ENCODE measurements around the gene APLF.

The APLF gene

DNA sequence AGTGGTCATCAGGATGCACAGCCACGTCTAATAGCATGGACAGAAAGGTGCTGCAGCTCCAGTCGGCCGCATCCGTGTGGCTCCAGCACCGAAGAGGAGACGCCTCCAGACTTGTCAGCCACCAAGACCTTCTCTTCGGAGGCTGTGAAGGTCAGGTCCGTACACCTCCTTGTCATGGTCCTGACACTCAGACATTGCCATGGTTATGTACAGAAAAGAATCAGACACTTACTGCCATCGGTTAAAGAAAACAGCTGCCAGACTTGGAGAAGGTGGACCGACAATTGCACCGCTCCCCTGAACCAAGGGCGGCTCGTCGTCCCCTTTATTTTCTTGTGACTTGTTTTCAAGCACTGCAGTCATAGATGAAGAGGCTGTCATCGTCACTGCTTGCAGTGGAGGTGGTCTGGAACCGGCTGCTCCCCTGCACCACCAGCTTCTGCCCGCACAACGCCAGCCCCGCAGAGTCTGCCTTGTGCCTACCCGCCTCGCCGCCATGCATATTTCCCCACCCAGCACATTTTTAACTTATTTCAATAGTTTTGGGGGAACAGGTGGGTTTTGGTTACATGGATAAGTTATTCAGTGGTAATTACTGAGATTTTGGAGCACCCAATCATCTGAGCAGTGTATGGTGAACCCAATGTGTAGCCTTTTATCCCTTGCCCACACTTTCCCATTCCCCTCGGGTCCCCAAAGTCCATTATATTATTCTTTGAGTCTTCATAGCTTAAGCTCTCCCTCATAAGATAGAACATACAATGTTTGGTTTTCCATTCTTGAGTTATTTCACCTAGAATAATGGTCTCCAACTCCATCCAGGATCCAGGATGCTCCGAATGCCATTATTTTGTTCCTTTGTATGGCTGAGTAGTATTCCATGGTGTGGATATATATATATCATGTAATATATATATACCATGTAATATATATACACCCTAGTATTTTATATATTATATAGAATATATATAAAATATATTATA is 18.4 kb upstream of the APLF start:
- POLR2A ChIA-PET, result no interaction called here
- TF ChIP-seq ELF4 (IDR thresholded peaks at IDR 0.05) (no peak), CTBP1 (IDR thresholded peaks at IDR 0.05; ENCODE audit: borderline replicate concordance) (no peak), L3MBTL2 (conservative IDR thresholded peaks at IDR 0.05) (no peak), SUZ12 (IDR thresholded peaks at IDR 0.05) (no peak), TARDBP (IDR thresholded peaks at IDR 0.05) (no peak), ZNF384 (IDR thresholded peaks at IDR 0.05) (no peak), HDGF (IDR thresholded peaks at IDR 0.05; ENCODE audit: borderline replicate concordance) (no peak), NFRKB (IDR thresholded peaks at IDR 0.05) (no peak), ARNT (IDR thresholded peaks at IDR 0.05) (no peak)
- no peak for DNase-seq (ENCODE audit: extremely low spot score)
- CTCF ChIA-PET, result no interaction called here

DNA sequence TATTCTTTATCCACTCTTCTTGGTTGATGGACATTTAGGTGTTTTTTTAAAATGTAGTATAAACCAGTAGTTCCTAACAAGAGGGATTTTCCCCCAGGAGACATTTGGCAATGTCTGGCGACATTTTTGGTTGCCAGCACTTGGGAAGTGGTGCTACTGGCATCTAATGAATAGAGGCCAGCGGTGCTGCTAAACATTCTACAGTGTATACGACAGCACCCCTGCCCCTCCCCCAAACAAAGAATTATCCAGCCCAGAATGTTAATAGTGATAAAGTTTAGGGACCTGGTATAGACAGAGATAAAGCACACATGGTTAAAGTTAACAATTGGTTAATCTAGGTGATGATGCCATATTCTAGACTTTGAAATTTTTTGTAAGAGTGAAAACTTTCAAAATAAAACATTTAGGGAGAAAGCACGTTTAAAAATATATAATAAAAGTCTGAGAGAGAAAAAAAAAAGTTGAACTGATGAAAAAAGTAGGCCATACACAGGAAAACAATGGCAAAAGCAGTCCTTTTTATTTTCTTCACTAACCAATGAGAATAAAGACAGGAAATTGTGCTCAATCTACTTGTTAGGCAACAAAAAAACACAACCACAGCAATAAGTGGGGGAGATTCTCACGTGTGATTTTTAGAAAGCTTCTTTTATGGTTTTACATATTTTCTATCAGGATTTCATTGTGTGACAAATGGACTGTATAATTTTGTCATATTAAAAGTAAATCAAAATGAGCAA is 15.1 kb upstream of the APLF start:
- CTCF ChIA-PET, result interaction anchor here (0.7 kb wide), 1 partner anchor 985 kb away, joined by 3 read pairs; no protein-coding TSS in a partner anchor

DNA sequence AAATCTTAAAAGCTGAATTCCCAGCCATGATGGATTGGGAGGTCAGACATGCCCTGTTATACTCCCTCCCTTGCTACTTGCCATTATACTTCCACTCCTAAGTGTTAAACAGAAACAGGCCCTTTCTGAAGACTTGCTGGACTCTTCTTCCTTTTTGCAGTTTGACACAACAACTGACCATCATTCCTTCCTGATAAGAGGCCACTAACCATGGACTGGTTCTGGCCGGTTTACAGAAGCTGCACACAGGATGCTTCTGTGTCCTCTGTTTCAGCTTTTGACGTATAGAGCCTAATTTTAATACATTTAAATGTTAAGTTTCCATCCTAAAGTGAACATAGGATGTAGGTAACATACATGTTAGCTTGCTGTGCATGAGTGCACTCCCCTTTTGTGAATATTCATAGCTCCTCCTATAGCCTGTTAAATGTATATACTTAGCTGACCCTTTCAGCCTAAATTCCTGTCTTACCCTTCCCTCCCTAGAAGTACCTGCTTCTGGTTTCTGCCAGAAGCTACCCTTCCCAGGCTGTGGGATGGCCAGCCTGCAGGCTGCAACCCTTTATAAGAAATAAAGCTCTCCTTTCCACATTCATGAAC is 13.5 kb upstream of the APLF start:
- no peak for DNase-seq (ENCODE audit: extremely low spot score)
- ChIA-PET POLR2A (no interaction called here), CTCF (interaction anchor here (0.8 to 1.6 kb wide), 3 partner anchors 10 to 13 kb away, joined by 3 to 4 read pairs (median 4); partner anchors contain the start of genes APLF and FBXO48)
- TF ChIP-seq BHLHE40 (IDR thresholded peaks at IDR 0.05; ENCODE audit: borderline replicate concordance) (no peak), L3MBTL2 (conservative IDR thresholded peaks at IDR 0.05) (no peak), SP1 (IDR thresholded peaks at IDR 0.05) (no peak), NFRKB (IDR thresholded peaks at IDR 0.05) (no peak), FOXK2 (IDR thresholded peaks at IDR 0.05) (no peak), CTBP1 (IDR thresholded peaks at IDR 0.05; ENCODE audit: borderline replicate concordance) (no peak), ZNF384 (IDR thresholded peaks at IDR 0.05) (no peak), LEF1 (IDR thresholded peaks at IDR 0.05; ENCODE audit: borderline replicate concordance) (no peak), TARDBP (IDR thresholded peaks at IDR 0.05) (no peak), ARNT (IDR thresholded peaks at IDR 0.05) (no peak), HDGF (IDR thresholded peaks at IDR 0.05; ENCODE audit: borderline replicate concordance) (no peak), ELF4 (IDR thresholded peaks at IDR 0.05) (no peak)
- TF ChIP-seq, protein P1, sequence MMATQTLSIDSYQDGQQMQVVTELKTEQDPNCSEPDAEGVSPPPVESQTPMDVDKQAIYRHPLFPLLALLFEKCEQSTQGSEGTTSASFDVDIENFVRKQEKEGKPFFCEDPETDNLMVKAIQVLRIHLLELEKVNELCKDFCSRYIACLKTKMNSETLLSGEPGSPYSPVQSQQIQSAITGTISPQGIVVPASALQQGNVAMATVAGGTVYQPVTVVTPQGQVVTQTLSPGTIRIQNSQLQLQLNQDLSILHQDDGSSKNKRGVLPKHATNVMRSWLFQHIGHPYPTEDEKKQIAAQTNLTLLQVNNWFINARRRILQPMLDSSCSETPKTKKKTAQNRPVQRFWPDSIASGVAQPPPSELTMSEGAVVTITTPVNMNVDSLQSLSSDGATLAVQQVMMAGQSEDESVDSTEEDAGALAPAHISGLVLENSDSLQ (IDR thresholded peaks at IDR 0.05), result no peak

More for the DNA sequence above, 15.1 kb upstream of the APLF start:
- DNase-seq (ENCODE audit: extremely low spot score), result no peak
- POLR2A ChIA-PET, result no interaction called here
- no peak for TF ChIP-seq ELF4 (IDR thresholded peaks at IDR 0.05)
- no peak for TF ChIP-seq BHLHE40 (IDR thresholded peaks at IDR 0.05; ENCODE audit: borderline replicate concordance)
- TF ChIP-seq SP1 (IDR thresholded peaks at IDR 0.05), result no peak
- no peak for TF ChIP-seq FOXK2 (IDR thresholded peaks at IDR 0.05)
- TF ChIP-seq HDGF (IDR thresholded peaks at IDR 0.05; ENCODE audit: borderline replicate concordance), result no peak
- no peak for TF ChIP-seq SUZ12 (IDR thresholded peaks at IDR 0.05)
- no peak for TF ChIP-seq NFRKB (IDR thresholded peaks at IDR 0.05)
- no peak for TF ChIP-seq TARDBP (IDR thresholded peaks at IDR 0.05)
- TF ChIP-seq FOXA1 (IDR thresholded peaks at IDR 0.05), result no peak
- no peak for TF ChIP-seq L3MBTL2 (conservative IDR thresholded peaks at IDR 0.05)
- no peak for TF ChIP-seq CTBP1 (IDR thresholded peaks at IDR 0.05; ENCODE audit: borderline replicate concordance)
- no peak for TF ChIP-seq ZNF384 (IDR thresholded peaks at IDR 0.05)
- no peak for TF ChIP-seq FOXM1 (IDR thresholded peaks at IDR 0.05; ENCODE audit: borderline replicate concordance)
- no peak for TF ChIP-seq LEF1 (IDR thresholded peaks at IDR 0.05; ENCODE audit: borderline replicate concordance)

DNA sequence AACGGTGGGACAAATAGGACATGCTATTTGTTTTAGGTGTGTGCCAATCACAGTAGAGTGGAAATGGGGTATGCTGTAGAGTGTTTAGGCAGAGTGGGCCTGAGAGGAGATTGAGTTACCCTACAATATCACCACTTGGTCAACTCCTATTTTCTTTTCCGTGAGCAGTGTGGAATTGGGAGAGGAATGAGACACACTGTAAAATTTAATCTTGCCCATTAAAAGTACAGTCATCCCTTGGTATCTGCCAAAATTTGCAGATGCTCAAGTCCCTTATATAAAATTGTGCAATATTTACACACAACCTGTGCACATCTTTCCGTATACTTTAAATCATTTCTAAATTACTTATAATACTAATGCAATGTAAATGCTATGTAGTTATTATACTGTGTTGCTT is 12.7 kb upstream of the APLF start:
- no peak for TF ChIP-seq FOXA1 (IDR thresholded peaks at IDR 0.05)
- TF ChIP-seq ZNF384 (IDR thresholded peaks at IDR 0.05), result no peak
- TF ChIP-seq LEF1 (IDR thresholded peaks at IDR 0.05; ENCODE audit: borderline replicate concordance), result no peak
- no peak for DNase-seq (ENCODE audit: extremely low spot score)
- CTCF ChIA-PET, result no interaction called here
- POLR2A ChIA-PET, result no interaction called here

DNA sequence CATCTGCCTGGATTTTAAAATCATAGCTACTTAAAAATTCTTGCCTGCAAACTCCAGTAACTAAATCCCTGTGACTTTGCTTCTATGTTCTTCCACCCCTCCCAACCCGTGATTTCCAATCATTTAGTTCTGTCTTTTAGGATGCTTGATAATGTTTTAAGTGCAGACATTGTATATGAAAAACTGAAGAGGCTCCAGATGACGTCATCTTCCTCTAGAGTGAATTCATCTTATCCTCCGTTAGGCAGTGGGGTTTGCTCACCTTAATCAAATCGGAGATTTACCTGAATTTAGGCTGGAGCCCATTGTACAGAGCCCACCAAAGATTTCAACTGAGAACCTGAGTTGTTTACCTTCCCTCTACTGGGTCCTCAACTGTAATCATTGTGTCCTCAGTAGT is 11.2 kb upstream of the APLF start:
- CTCF ChIA-PET, result no interaction called here
- DNase-seq (ENCODE audit: extremely low spot score), result no peak
- no peak for TF ChIP-seq SP1 (IDR thresholded peaks at IDR 0.05)
- TF ChIP-seq CTBP1 (IDR thresholded peaks at IDR 0.05; ENCODE audit: borderline replicate concordance), result no peak
- no peak for TF ChIP-seq FOXK2 (IDR thresholded peaks at IDR 0.05)
- TF ChIP-seq NFRKB (IDR thresholded peaks at IDR 0.05), result no peak
- no peak for TF ChIP-seq LEF1 (IDR thresholded peaks at IDR 0.05; ENCODE audit: borderline replicate concordance)
- no peak for TF ChIP-seq FOXA1 (IDR thresholded peaks at IDR 0.05)
- POLR2A ChIA-PET, result no interaction called here

DNA sequence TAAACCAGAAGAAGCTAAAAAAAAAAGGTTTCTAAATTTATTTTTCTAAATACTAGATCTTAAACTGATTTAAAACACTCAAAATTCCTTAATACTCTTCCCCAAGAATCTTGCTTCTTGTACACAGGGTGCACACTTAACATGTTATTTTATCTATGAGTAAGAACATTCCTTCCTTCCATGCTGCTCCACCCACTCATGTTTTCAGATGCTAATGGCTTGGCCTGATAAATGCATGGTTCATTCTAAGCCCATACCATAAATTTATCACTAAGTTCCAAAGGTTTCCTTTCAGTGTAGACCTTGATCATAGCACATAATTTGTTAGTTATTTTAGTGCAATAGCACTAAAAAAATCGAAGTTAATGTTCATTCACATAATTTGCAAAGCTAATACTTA is 8.4 kb upstream of the APLF start:
- no peak for DNase-seq (ENCODE audit: extremely low spot score)
- ChIA-PET POLR2A (no interaction called here), CTCF (no interaction called here)
- TF ChIP-seq ELF4 (IDR thresholded peaks at IDR 0.05), result no peak
- no peak for TF ChIP-seq SP1 (IDR thresholded peaks at IDR 0.05)
- no peak for TF ChIP-seq FOXM1 (IDR thresholded peaks at IDR 0.05; ENCODE audit: borderline replicate concordance)
- TF ChIP-seq LEF1 (IDR thresholded peaks at IDR 0.05; ENCODE audit: borderline replicate concordance), result no peak
